Prostate gland (tissue), 2 donors: ENCODE measurements around the gene PRKAR2A. TPM values are rescaled to one million over a fixed set of nuclear protein-coding genes. Genes with fewer than 3 reads are reported as not detected.
A peak's percentile ranks its signal among the peaks of the same experiment; 100 is the strongest.

Experiments
- DNase-seq: peaks from one replicate; pipeline ENCODE4 v3.0.0-alpha.2; 2019; ENCODE audit warnings: low spot score
- H3K27ac ChIP-seq, 2 donors: fragments of 200-600 bp; sonication (generic); 2 replicates each; pipeline ENCODE4 v1.5.1; 2017 to 2019
- H3K27me3 ChIP-seq: fragments of 200-600 bp; sonication (generic); replicated peaks from 2 replicates; pipeline ENCODE4 v1.5.1; 2019; ENCODE audit not compliant: insufficient read depth
- H3K36me3 ChIP-seq, 2 donors: fragments of 200-600 bp; sonication (generic); 1 replicate in 1 of 2; 2 replicates in 1 of 2; pipeline versions ENCODE4 v1.5.1 to v1.8.1; 2017 to 2019
- H3K4me1 ChIP-seq: fragments of 200-600 bp; sonication (generic); replicated peaks from 2 replicates; pipeline ENCODE4 v1.5.1; 2019
- H3K4me3 ChIP-seq, 2 donors: fragments of 200-600 bp; sonication (generic); 2 replicates each; pipeline ENCODE4 v1.5.1; 2017 to 2019
- H3K9me3 ChIP-seq: fragments of 200-600 bp; sonication (generic); 2 replicates; pipeline ENCODE4 v1.5.1; 2017
- CTCF ChIP-seq, 4 experiments: fragments of 200-600 bp in 2 of 4; fragments of 450-650 bp in 2 of 4; sonication (generic) in 2 of 4; IDR thresholded peaks; 1 replicate in 3 of 4; 2 replicates in 1 of 4; pipeline ENCODE4 v1.5.1; 2016 to 2019; ENCODE audit warnings: antibody characterized with exemption in 4 of 4, mild to moderate bottlenecking in 2 of 4, moderate library complexity in 2 of 4
- POLR2A ChIP-seq: fragments of 450-650 bp; IDR thresholded peaks from one replicate; pipeline ENCODE4 v1.6.1; 2016; ENCODE audit warnings: antibody characterized with exemption, mild to moderate bottlenecking
- POLR2AphosphoS5 ChIP-seq: sonication (generic); formaldehyde crosslinking; IDR thresholded peaks from one replicate; pipeline ENCODE4 v1.6.1; 2017; ENCODE audit warnings: antibody characterized with exemption
- WGBS: methylation state at CpG from one replicate; pipeline ENCODE4 v1.1.5; 2018; 5-methylcytosine and 5-hydroxymethylcytosine counted together
- intact Hi-C: fragments of 100-400 bp; cut with DNase I; formaldehyde crosslinking; loops from one replicate; pipeline ENCODE4 v1.14.2; 2022
- total RNA-seq, 2 donors: library from RNA; depleted of rRNA; stranded (reverse); fragments of >200 nt; gene quantifications; one replicate each; pipeline ENCODE4 v1.1.0, GENCODE V29; 2016

The PRKAR2A gene
- total RNA-seq, 2 donors from 2014 or later, result 33.7 to 35.3 TPM

- WGBS, result 96% methylated on average over 8 of the region's 8 CpGs
- DNase-seq, result no peak
Measured at GRCh38 chr3:48848816-48849515, 1.3 kb upstream of the PRKAR2A start.

GRCh38 chr3:48847053-48847503, 596 bp downstream of the PRKAR2A start:
- Histone ChIP-seq H3K4me1 (peaks cover 11% of the 10 kb centered on the region), H3K9me3 (no peaks in the 10 kb centered on the region), H3K27me3 (no peaks in the 10 kb centered on the region), H3K36me3 (no peaks in the 10 kb centered on the region), H3K4me3 (peak overlapping the region; percentile 91 to 92), H3K27ac (peak overlapping the region; percentile 97)
- intact Hi-C loops, result loop anchor here (5.0 kb wide), 2 partner anchors 100 to 160 kb away; partner anchors contain the start of gene NCKIPSD
- DNase-seq, result peak; percentile 64
- WGBS, result 1% methylated on average over 42 of the region's 42 CpGs
- TF ChIP-seq CTCF (IDR thresholded peaks at IDR 0.05) (no peak), POLR2AphosphoS5 (peak; percentile 30), POLR2A (no peak)

More at GRCh38 chr3:48848816-48849515, 1.3 kb upstream of the PRKAR2A start:
- H3K27ac ChIP-seq, result peak overlapping the region in 1 of 2 donors; percentile 97
- TF ChIP-seq POLR2A (no peak), CTCF (IDR thresholded peaks at IDR 0.05) (no peak), POLR2AphosphoS5 (no peak)
- H3K4me1 ChIP-seq, result peaks cover 11% of the 10 kb centered on the region
- no peaks in the 10 kb centered on the region for H3K27me3 ChIP-seq
- intact Hi-C loops, result loop anchor here (5.0 kb wide), 2 partner anchors 102 to 162 kb away; partner anchors contain the start of gene NCKIPSD
- no peak overlapping the region for H3K4me3 ChIP-seq
- no peaks in the 10 kb centered on the region for H3K9me3 ChIP-seq
- H3K36me3 ChIP-seq, result no peaks in the 10 kb centered on the region

GRCh38 chr3:48845170-48845569, 2.5 kb downstream of the PRKAR2A start:
- no peak overlapping the region for H3K27ac ChIP-seq
- DNase-seq, result no peak
- H3K36me3 ChIP-seq, result no peaks in the 10 kb centered on the region
- H3K27me3 ChIP-seq, result no peaks in the 10 kb centered on the region
- H3K4me3 ChIP-seq, result no peak overlapping the region
- 38% methylated on average over 2 of the region's 2 CpGs for WGBS
- no peaks in the 10 kb centered on the region for H3K9me3 ChIP-seq
- TF ChIP-seq POLR2A (no peak), CTCF (IDR thresholded peaks at IDR 0.05) (no peak), POLR2AphosphoS5 (no peak)
- intact Hi-C loops, result loop anchor here (5.0 kb wide), 2 partner anchors 98 to 158 kb away; partner anchors contain the start of gene NCKIPSD
- peaks cover 11% of the 10 kb centered on the region for H3K4me1 ChIP-seq

- Histone ChIP-seq H3K9me3 (no peaks in the 10 kb centered on the region), H3K36me3 (no peaks in the 10 kb centered on the region), H3K4me1 (no peaks in the 10 kb centered on the region), H3K27ac (no peak overlapping the region), H3K27me3 (no peaks in the 10 kb centered on the region), H3K4me3 (no peak overlapping the region)
- intact Hi-C loops, result no loop called here
- DNase-seq, result no peak
- TF ChIP-seq CTCF (IDR thresholded peaks at IDR 0.05) (no peak), POLR2A (no peak), POLR2AphosphoS5 (no peak)
- WGBS, result 80% methylated on average over 2 of the region's 2 CpGs
Measured at GRCh38 chr3:48837163-48837562, 10.5 kb downstream of the PRKAR2A start.
